H1 (cell line): Measurements from ENCODE around the gene MRGPRE. TPM values are rescaled to one million over a fixed set of nuclear protein-coding genes. Genes with fewer than 3 reads are reported as not detected.
"Not testable (repeated sequence)": the region's sequence is repeated elsewhere in the genome, so short reads cannot be mapped to it uniquely, and the experiment has no call there.

Experiments
- CTCF ChIA-PET: fragments of 300-600 bp; sonication (Branson Sonifier 250); formaldehyde crosslinking; loops from one replicate; lab custom pipeline; 2021; ENCODE audit not compliant: partially characterized antibody; lab: Charles Lee
- POLR2A ChIA-PET: fragments of 300-600 bp; sonication (Branson Sonifier 250); formaldehyde crosslinking; loops from one replicate; lab custom pipeline; 2021; ENCODE audit warnings: inconsistent platforms; ENCODE audit not compliant: partially characterized antibody; lab: Charles Lee
- DNase-seq, 2 experiments: peaks; one replicate each; pipeline versions ENCODE4 v3.0.0 to v3.0.0-alpha.2; 2010 to 2022; ENCODE audit warnings: low spot score in 2 of 2, low read depth in 1 of 2, mixed read lengths in 1 of 2
- FAIRE-seq: peaks from 2 replicates; lab custom pipeline; 2011; peaks lifted over from hg19 to GRCh38; lab: Jason Lieb, UNC
- H2AFZ ChIP-seq: 2 replicates; pipeline ENCODE4 v1.8.1; 2012; ENCODE audit warnings: low read length, inconsistent platforms
- H2AK5ac ChIP-seq: 2 replicates; pipeline ENCODE4 v1.6.1; 2013; ENCODE audit warnings: low read depth, low read length
- H2BK120ac ChIP-seq: replicated peaks from 2 replicates; pipeline ENCODE3; 2013; ENCODE audit warnings: low read depth, low read length, inconsistent platforms
- H2BK12ac ChIP-seq: 2 replicates; pipeline ENCODE4 v1.6.1; 2013; ENCODE audit warnings: low read depth, low read length
- H2BK15ac ChIP-seq: 2 replicates; pipeline ENCODE4 v1.6.1; 2013; ENCODE audit warnings: low read length
- H2BK20ac ChIP-seq: 2 replicates; pipeline ENCODE4 v1.6.1; 2013; ENCODE audit warnings: low read length
- H2BK5ac ChIP-seq: 2 replicates; pipeline ENCODE4 v1.6.1; 2013; ENCODE audit warnings: low read depth, low read length
- H3K14ac ChIP-seq: 2 replicates; pipeline ENCODE4 v1.6.1; 2013; ENCODE audit warnings: inconsistent platforms; ENCODE audit not compliant: insufficient read length
- H3K18ac ChIP-seq: 2 replicates; pipeline ENCODE4 v1.6.1; 2013; ENCODE audit warnings: low read length; ENCODE audit errors: extremely low read depth
- H3K23ac ChIP-seq: 2 replicates; pipeline ENCODE4 v1.6.1; 2013; ENCODE audit warnings: inconsistent platforms; ENCODE audit not compliant: insufficient read length
- H3K23me2 ChIP-seq: 2 replicates; pipeline ENCODE4 v1.6.1; 2013; ENCODE audit warnings: low read depth, low read length
- H3K27ac ChIP-seq: 2 replicates; pipeline ENCODE4 v1.6.1; 2011; ENCODE audit warnings: low read depth, low read length, inconsistent platforms
- H3K27me3 ChIP-seq, 4 experiments: replicated peaks in 1 of 4; 1 replicate in 1 of 4; 2 replicates in 3 of 4; pipeline versions ENCODE4 v1.6.1 to v1.8.1; 2011 to 2013; ENCODE audit warnings: low read length in 3 of 4, mild to moderate bottlenecking in 3 of 4, inconsistent platforms in 2 of 4, mixed read lengths in 2 of 4, moderate library complexity in 1 of 4; ENCODE audit not compliant: control insufficient read depth in 3 of 4, insufficient read depth in 3 of 4; ENCODE audit errors: extremely low read depth in 1 of 4
- H3K36me3 ChIP-seq, 4 experiments: 2 replicates each; pipeline versions ENCODE4 v1.6.1 to v1.8.1; 2011 to 2013; ENCODE audit warnings: mild to moderate bottlenecking in 4 of 4, low read length in 3 of 4, moderate library complexity in 2 of 4, control low read depth in 1 of 4, inconsistent platforms in 1 of 4; ENCODE audit not compliant: insufficient read depth in 4 of 4, control insufficient read depth in 2 of 4
- H3K4ac ChIP-seq: replicated peaks from 2 replicates; pipeline ENCODE3; 2013; ENCODE audit warnings: low read length, low read depth, mixed read lengths, inconsistent platforms; ENCODE audit not compliant: insufficient read length
- H3K4me1 ChIP-seq, 4 experiments: replicated peaks in 1 of 4; 1 replicate in 1 of 4; 2 replicates in 3 of 4; pipeline versions ENCODE4 v1.6.1 to v1.8.1; 2011 to 2013; ENCODE audit warnings: low read length in 3 of 4, inconsistent platforms in 2 of 4, mixed read lengths in 1 of 4; ENCODE audit not compliant: insufficient read depth in 4 of 4, control insufficient read depth in 3 of 4
- H3K4me2 ChIP-seq, 2 experiments: 2 replicates each; pipeline versions ENCODE4 v1.6.1 to v1.8.1; 2011 to 2013; ENCODE audit warnings: low read depth in 2 of 2, low read length in 2 of 2, control low read depth in 1 of 2, inconsistent platforms in 1 of 2, mild to moderate bottlenecking in 1 of 2; ENCODE audit not compliant: insufficient read depth in 1 of 2
- H3K4me3 ChIP-seq, 4 experiments: fragments of 200-600, 300-600 bp in 1 of 4; sonication (generic), shearing (Covaris generic), sonication (Bioruptor Twin) in 1 of 4; 2 replicates each; pipeline versions ENCODE4 v1.5.1 to v1.8.1; 2011 to 2016; ENCODE audit warnings: low read length in 4 of 4, low read depth in 3 of 4, control low read depth in 2 of 4, inconsistent platforms in 2 of 4, mild to moderate bottlenecking in 2 of 4, mixed read lengths in 1 of 4, moderate library complexity in 1 of 4; ENCODE audit not compliant: insufficient read depth in 2 of 4; ENCODE audit errors: extremely low read depth in 1 of 4
- H3K56ac ChIP-seq: replicated peaks from 2 replicates; pipeline ENCODE3; 2013; ENCODE audit warnings: low read depth, mild to moderate bottlenecking, mixed read lengths, low read length, inconsistent platforms; ENCODE audit not compliant: insufficient read length
- H3K79me1 ChIP-seq: 2 replicates; pipeline ENCODE4 v1.6.1; 2013; ENCODE audit warnings: low read depth, low read length, control low read depth
- H3K79me2 ChIP-seq, 2 experiments: 2 replicates each; pipeline versions ENCODE4 v1.6.1 to v1.8.1; 2012 to 2013; ENCODE audit warnings: low read length in 2 of 2, mild to moderate bottlenecking in 2 of 2, inconsistent platforms in 1 of 2; ENCODE audit not compliant: insufficient read depth in 2 of 2, control insufficient read depth in 1 of 2
- H3K9ac ChIP-seq, 4 experiments: replicated peaks in 1 of 4; 1 replicate in 1 of 4; 2 replicates in 3 of 4; pipeline versions ENCODE4 v1.6.1 to v1.8.1; 2011 to 2013; ENCODE audit warnings: low read depth in 3 of 4, low read length in 3 of 4, control low read depth in 2 of 4, mild to moderate bottlenecking in 2 of 4, moderate library complexity in 2 of 4, inconsistent platforms in 1 of 4; ENCODE audit errors: extremely low read depth in 1 of 4
- H3K9me3 ChIP-seq, 2 experiments: 2 replicates each; pipeline versions ENCODE4 v1.6.1 to v1.8.1; 2012 to 2013; ENCODE audit warnings: mild to moderate bottlenecking in 2 of 2, moderate library complexity in 2 of 2, control low read depth in 1 of 2, inconsistent platforms in 1 of 2, low read depth in 1 of 2, low read length in 1 of 2, mixed read lengths in 1 of 2; ENCODE audit not compliant: insufficient read depth in 2 of 2
- H4K20me1 ChIP-seq, 2 experiments: replicated peaks in 1 of 2; 2 replicates each; pipeline versions ENCODE3 to v1.8.1; 2011 to 2013; ENCODE audit warnings: inconsistent platforms in 2 of 2, low read length in 2 of 2, mild to moderate bottlenecking in 1 of 2; ENCODE audit not compliant: insufficient read depth in 2 of 2, control insufficient read depth in 1 of 2
- H4K5ac ChIP-seq: 2 replicates; pipeline ENCODE4 v1.6.1; 2013; ENCODE audit warnings: low read length, low read depth, mixed read lengths, inconsistent platforms; ENCODE audit not compliant: insufficient read length
- H4K8ac ChIP-seq: 2 replicates; pipeline ENCODE4 v1.8.0; 2013; ENCODE audit warnings: mild to moderate bottlenecking, moderate library complexity, low read length, inconsistent platforms; ENCODE audit not compliant: insufficient read depth; ENCODE audit errors: extremely low read depth
- H4K91ac ChIP-seq: replicated peaks from 2 replicates; pipeline ENCODE3; 2013; ENCODE audit warnings: low read length, mixed read lengths, inconsistent platforms; ENCODE audit not compliant: insufficient read length
- BRCA1 ChIP-seq: IDR thresholded peaks from 2 replicates; pipeline ENCODE4 v1.6.1; 2012; ENCODE audit warnings: low read depth, low read length, improper control_type of control experiment
- CBX5 ChIP-seq: fragments of 300-800, 300-1000 bp; sonication (generic); IDR thresholded peaks from 2 replicates; pipeline ENCODE4 v1.7.1; 2016; ENCODE audit warnings: antibody characterized with exemption, low read length, low read depth
- FOSL1 ChIP-seq: IDR thresholded peaks from 2 replicates; pipeline ENCODE4 v1.6.1; 2011; ENCODE audit warnings: mild to moderate bottlenecking, low read depth, low read length, moderate library complexity; ENCODE audit not compliant: insufficient read depth
- MAFK ChIP-seq: IDR thresholded peaks from 2 replicates; pipeline ENCODE4 v1.6.1; 2012; ENCODE audit warnings: low read depth, mild to moderate bottlenecking, improper control_type of control experiment, low read length
- RFX5 ChIP-seq: IDR thresholded peaks from 2 replicates; pipeline ENCODE4 v1.6.1; 2011; ENCODE audit warnings: low read depth, low read length, improper control_type of control experiment, borderline replicate concordance
- RNF2 ChIP-seq: fragments of 200-900, 300-1000 bp; sonication (generic); IDR thresholded peaks from 2 replicates; pipeline ENCODE4 v1.7.1; 2016; ENCODE audit warnings: borderline replicate concordance, low read depth, mild to moderate bottlenecking, antibody characterized with exemption, low read length; ENCODE audit not compliant: poor library complexity, severe bottlenecking; ENCODE audit errors: missing control alignments
- SP4 ChIP-seq: IDR thresholded peaks from 2 replicates; pipeline ENCODE4 v1.6.1; 2012; ENCODE audit warnings: low read length, inconsistent platforms
- TAF1 ChIP-seq: IDR thresholded peaks from 2 replicates; pipeline ENCODE4 v1.6.1; 2011; ENCODE audit warnings: mild to moderate bottlenecking, low read depth, low read length
- TAF7 ChIP-seq: optimal IDR thresholded peaks from 2 replicates; pipeline ENCODE3; 2011; ENCODE audit warnings: low read depth, mild to moderate bottlenecking, inconsistent platforms, low read length, moderate library complexity, borderline replicate concordance
- USF2 ChIP-seq: IDR thresholded peaks from 2 replicates; pipeline ENCODE4 v1.6.1; 2011; ENCODE audit warnings: low read length, improper control_type of control experiment
- WGBS, 2 experiments: shearing (Covaris generic) in 1 of 2; methylation state at CpG; one replicate each; pipeline versions ENCODE4 v1.1.6 to v1.1.7; 2013 to 2015; ENCODE audit warnings: low lambda C conversion rate in 2 of 2, mixed read lengths in 2 of 2, inconsistent platforms in 1 of 2, low coverage in 1 of 2, missing lambda C conversion rate in 1 of 2; ENCODE audit not compliant: insufficient replicate concordance in 2 of 2, insufficient coverage in 1 of 2, insufficient read length in 1 of 2; ENCODE audit errors: extremely low coverage in 1 of 2, missing lambda C conversion rate in 1 of 2; 5-methylcytosine and 5-hydroxymethylcytosine counted together
- polyA plus RNA-seq, 7 experiments: library from polyadenylated mRNA; depleted of rRNA in 3 of 7; stranded (reverse) in 5 of 7; unstranded in 2 of 7; fragments of >200 nt in 5 of 7; fragments of 200-250 nt in 2 of 7; gene quantifications; 1 replicate in 5 of 7; 2 replicates in 1 of 7; 4 replicates in 1 of 7; pipeline versions ENCODE4 v1.2.1 to v1.2.3, GENCODE V29; 2011 to 2013; ENCODE audit warnings: missing spikeins in 2 of 7, mixed read lengths in 2 of 7
- total RNA-seq: library from RNA; stranded (reverse); fragmentation: NEBNext Ultra II Directional; extraction: Animal tissue kit (Norgen Biotek cat#: 25700); gene quantifications from 2 replicates; pipeline ENCODE4 v1.2.1, GENCODE V29; 2021

The MRGPRE gene
- total and polyA plus RNA-seq, 2 of the 8 experiments (the other 6 are each of a cell fraction or from before 2014, with no cell fraction given): not detected

DNA sequence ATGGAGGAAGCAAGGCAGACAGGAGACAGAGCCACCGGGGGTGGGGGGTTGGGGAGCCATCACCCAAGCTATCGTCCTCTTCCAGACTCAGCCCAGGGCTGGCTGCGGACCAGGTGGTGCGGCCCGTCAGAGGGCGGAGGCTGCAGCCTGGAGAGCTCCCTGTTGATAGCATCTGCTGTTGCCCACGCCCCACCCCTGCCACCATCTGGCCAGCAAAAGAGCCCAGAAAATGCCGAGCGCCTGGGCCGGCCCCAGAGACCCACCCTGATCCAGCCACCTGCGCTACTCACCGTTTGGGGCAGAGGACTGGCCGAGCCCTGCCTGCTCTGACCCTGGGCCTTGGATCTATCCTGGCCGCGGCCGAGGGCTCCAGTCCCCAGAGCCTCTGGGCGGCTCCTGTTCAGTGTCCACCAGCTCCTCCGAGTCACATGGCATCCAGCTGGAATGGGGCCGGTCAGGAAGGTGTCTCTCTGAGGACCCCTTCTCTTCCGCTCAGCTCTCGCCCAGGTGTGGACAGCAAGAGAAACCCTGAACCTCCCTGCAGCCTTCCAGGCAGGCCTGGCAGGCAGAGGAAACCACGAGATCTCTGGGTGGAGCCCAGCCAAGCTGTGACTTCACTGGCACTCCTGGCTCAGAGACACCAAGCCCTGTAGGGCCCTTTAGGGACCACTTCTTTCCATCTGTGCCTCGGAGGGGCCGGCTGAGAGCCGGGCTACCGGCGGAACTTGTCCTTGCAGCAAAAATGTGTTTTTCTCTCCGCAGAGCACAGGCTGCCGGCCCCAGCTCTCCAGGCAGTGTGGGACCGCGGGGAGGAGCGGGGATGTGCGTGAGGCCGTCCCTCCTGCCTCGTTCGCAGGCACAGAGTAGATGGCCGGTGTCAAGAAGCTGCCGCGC, at the start of gene MRGPRE (continued):
- TF ChIP-seq FOSL1 (no peak), SP4 (no peak), RNF2 (no peak), RFX5 (no peak), MAFK (no peak), TAF1 (no peak), CBX5 (no peak), BRCA1 (no peak), TAF7 (no peak), USF2 (no peak)

DNA sequence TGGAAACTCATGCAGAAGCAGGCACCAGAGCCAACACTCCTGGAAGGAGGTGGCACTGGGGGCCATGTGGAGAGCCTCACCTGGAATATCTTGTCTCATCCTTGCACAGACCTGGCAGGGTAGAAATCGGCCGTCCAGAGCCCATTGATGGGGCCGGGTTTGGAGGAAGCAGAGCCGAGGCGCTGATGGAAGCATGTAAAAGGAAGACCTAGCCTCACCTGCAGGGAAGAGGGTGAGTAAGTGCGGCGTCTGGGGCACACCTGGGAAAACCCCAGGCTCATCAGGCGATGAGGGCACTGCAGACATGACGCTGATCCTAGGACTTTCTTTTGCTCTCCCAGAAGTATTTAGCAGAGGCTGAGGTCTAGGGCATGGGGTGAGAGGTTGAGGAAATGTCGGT, 48.9 kb upstream of the MRGPRE start:
- H3K9me3 ChIP-seq: not testable (repeated sequence)

More for the DNA sequence above, 48.9 kb upstream of the MRGPRE start:
- H3K4me2 ChIP-seq, H3K56ac ChIP-seq, POLR2A ChIA-PET, H3K23ac ChIP-seq, H3K9ac ChIP-seq, H4K20me1 ChIP-seq, H3K36me3 ChIP-seq, H3K4me1 ChIP-seq, FAIRE-seq, DNase-seq, H3K27me3 ChIP-seq, CTCF ChIA-PET, H2AFZ ChIP-seq, H3K79me2 ChIP-seq, H3K14ac ChIP-seq, H3K4ac ChIP-seq, H3K23me2 ChIP-seq, H3K79me1 ChIP-seq, H4K8ac ChIP-seq, H2BK5ac ChIP-seq, H2BK12ac ChIP-seq, H4K91ac ChIP-seq, H3K18ac ChIP-seq, H2AK5ac ChIP-seq, H2BK120ac ChIP-seq, H2BK20ac ChIP-seq, H3K27ac ChIP-seq, H3K4me3 ChIP-seq, H4K5ac ChIP-seq, H2BK15ac ChIP-seq: not testable (repeated sequence)
- WGBS, 2 experiments: 85% methylated on average over 3 of the region's 10 CpGs; no CpG with 5 or more reads in 1 of the 2 experiments
